Heart left ventricle (tissue), 13 donors: ENCODE measurements around the gene EEF2K.

Source experiments
- POLR2A ChIP-seq, 2 donors: fragments of 450-650 bp; IDR thresholded peaks; one replicate each; pipeline ENCODE4 v1.6.1; 2017; ENCODE audit warnings: antibody characterized with exemption in 2 of 2, mild to moderate bottlenecking in 2 of 2, moderate library complexity in 2 of 2
- TF ChIP-seq, protein P1 (sequence below), 12 donors: fragments of 200-600 bp; sonication (generic) in 4 of 12; IDR thresholded peaks; one replicate each; pipeline versions ENCODE4 v1.5.0 to v1.8.0; 2018 to 2022; ENCODE audit warnings: antibody characterized with exemption in 12 of 12, mild to moderate bottlenecking in 5 of 12
- donor health status: ischemic (EF 13 %, LVEDD 7.1; RV severe dilation, severe dysfunction).
- donor health status: DM: no; HTN: yes; CAD: no.
- donor health status: DM: no; HTN: no; CAD: no.
- donor health status: ischemic (EF 25% LVEDD 6.9; RV normal size, moderate dysfunction).
- donor health status: ischemic (EF 25% LVEDD 5.7; RV mildly dilated, moderate dysfunction).
- donor health status: ischemic (EF 35%, LVEDD 5.7; RV mildly dilated, moderate dysfunction).
- donor health status: nonischemic (EF 11% LVEDD 7.7; RV severe dilation, severe dysfunction).
- donor health status: DM: yes; HTN: yes; CAD: no.
- donor health status: PGD.
- donor health status: ischemic (EF 29% LVEDD 5.4; RV normal size, mild dysfunction).
- donor health status: nonischemic (EF 23%, LVEDD 6.1; RV moderate dilation, normal function).

DNA sequence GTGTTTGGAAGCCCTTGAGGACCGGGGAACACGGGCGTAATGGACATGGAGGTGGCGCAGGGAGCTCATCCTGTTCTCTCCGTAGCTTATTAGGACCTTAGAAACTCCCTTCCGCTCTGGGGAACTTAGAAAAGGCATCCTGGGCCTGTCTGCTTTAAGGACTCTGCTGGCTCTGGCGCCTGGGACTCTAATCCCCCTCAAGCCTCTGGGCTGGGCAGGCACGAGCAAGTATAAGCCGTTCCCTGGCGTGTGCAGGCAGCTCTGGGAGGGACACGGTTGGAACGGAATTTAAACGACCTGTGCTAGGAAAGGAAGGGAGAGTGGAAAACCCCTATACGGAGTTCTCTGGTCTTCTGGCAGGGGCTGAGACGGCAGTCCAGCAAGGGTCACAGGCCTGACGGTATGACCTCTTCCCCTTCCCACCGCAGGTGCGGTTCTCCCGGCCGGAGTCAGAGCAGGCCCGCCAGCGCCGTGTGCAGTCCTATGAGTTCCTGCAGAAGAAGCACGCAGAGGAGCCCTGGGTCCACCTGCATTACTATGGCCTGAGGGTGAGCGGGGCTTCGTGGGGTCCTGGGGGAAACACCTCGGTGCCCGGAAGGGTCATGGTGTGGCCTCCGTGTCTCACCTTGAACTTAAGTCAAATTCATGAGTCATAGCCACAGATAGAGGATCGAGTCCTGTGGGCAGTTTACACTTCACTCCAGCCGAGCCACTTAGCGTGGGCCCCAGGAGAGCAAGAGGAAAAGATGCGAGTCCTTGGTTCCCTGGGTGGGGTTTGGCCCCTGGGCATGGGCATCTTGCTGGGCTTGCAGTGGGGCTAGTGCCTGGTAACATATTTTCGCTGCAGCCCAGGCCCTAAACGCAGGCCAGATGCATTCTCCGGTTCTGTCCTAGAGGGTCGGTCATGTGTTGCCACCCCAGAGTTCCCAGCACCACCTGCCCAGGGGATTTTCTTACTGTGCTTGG lies 108.9 kb downstream of the EEF2K start:
- TF ChIP-seq, protein P1, sequence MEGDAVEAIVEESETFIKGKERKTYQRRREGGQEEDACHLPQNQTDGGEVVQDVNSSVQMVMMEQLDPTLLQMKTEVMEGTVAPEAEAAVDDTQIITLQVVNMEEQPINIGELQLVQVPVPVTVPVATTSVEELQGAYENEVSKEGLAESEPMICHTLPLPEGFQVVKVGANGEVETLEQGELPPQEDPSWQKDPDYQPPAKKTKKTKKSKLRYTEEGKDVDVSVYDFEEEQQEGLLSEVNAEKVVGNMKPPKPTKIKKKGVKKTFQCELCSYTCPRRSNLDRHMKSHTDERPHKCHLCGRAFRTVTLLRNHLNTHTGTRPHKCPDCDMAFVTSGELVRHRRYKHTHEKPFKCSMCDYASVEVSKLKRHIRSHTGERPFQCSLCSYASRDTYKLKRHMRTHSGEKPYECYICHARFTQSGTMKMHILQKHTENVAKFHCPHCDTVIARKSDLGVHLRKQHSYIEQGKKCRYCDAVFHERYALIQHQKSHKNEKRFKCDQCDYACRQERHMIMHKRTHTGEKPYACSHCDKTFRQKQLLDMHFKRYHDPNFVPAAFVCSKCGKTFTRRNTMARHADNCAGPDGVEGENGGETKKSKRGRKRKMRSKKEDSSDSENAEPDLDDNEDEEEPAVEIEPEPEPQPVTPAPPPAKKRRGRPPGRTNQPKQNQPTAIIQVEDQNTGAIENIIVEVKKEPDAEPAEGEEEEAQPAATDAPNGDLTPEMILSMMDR (IDR thresholded peaks at IDR 0.05): no peak
- TF ChIP-seq POLR2A (IDR thresholded peaks at IDR 0.05): no peak
